ENCODE data around the gene STARD4. TPM values are rescaled to one million over a fixed set of nuclear protein-coding genes. Genes with fewer than 3 reads are reported as not detected.

The STARD4 gene
- total RNA-seq, 1 experiment from 2014 or later, result 65.0 TPM

GRCh38 chr5:111486926-111487325 lies 25.4 kb downstream of the STARD4 start:
- no TSS peak for BruUV-seq (replicated peaks)
- CTCF ChIA-PET, result interaction anchor here (0.6 kb wide), 1 partner anchor 492 kb away, joined by 5 read pairs; no protein-coding TSS in a partner anchor
- no peak overlapping the region for H3K27ac Mint-ChIP-seq (ENCODE audit: unreplicated experiment)

GRCh38 chr5:111486055-111486454 lies 26.3 kb downstream of the STARD4 start:
- BruUV-seq (replicated peaks), result no TSS peak
- Mint-ChIP-seq H3K9me3 (ENCODE audit: low read depth, unreplicated experiment) (no peaks in the 10 kb centered on the region), H3K36me3 (ENCODE audit: insufficient read depth, unreplicated experiment) (no peaks in the 10 kb centered on the region), H3K4me1 (ENCODE audit: low read depth, unreplicated experiment) (no peaks in the 10 kb centered on the region), H3K27me3 (ENCODE audit: unreplicated experiment) (no peaks in the 10 kb centered on the region), H3K27ac (ENCODE audit: unreplicated experiment) (no peak overlapping the region), H3K4me3 (ENCODE audit: low read depth, unreplicated experiment) (no peak overlapping the region)
- intact Hi-C loops (cut with micrococcal nuclease; ENCODE audit: unreplicated experiment), result loop anchor here (5.0 kb wide), 1 partner anchor 199 kb away; no protein-coding TSS in a partner anchor
- no peak for TF ChIP-seq CTCF (IDR thresholded peaks at IDR 0.05; ENCODE audit: unreplicated experiment)
- CTCF ChIA-PET, result no interaction called here
- no peak for DNase-seq

More at GRCh38 chr5:111486926-111487325, 25.4 kb downstream of the STARD4 start:
- TF ChIP-seq CTCF (IDR thresholded peaks at IDR 0.05; ENCODE audit: unreplicated experiment), result no peak
- Mint-ChIP-seq H3K4me1 (ENCODE audit: low read depth, unreplicated experiment) (no peaks in the 10 kb centered on the region), H3K36me3 (ENCODE audit: insufficient read depth, unreplicated experiment) (no peaks in the 10 kb centered on the region), H3K27me3 (ENCODE audit: unreplicated experiment) (no peaks in the 10 kb centered on the region), H3K9me3 (ENCODE audit: low read depth, unreplicated experiment) (no peaks in the 10 kb centered on the region), H3K4me3 (ENCODE audit: low read depth, unreplicated experiment) (no peak overlapping the region)
- no peak for DNase-seq
- intact Hi-C loops (cut with micrococcal nuclease; ENCODE audit: unreplicated experiment), result loop anchor here (5.0 kb wide), 1 partner anchor 200 kb away; no protein-coding TSS in a partner anchor

GRCh38 chr5:111480346-111480745 lies 32.0 kb downstream of the STARD4 start:
- BruUV-seq (replicated peaks), result no TSS peak
- TF ChIP-seq CTCF (IDR thresholded peaks at IDR 0.05; ENCODE audit: unreplicated experiment), result no peak
- Mint-ChIP-seq H3K27me3 (ENCODE audit: unreplicated experiment) (no peaks in the 10 kb centered on the region), H3K36me3 (ENCODE audit: insufficient read depth, unreplicated experiment) (no peaks in the 10 kb centered on the region), H3K4me3 (ENCODE audit: low read depth, unreplicated experiment) (no peak overlapping the region), H3K9me3 (ENCODE audit: low read depth, unreplicated experiment) (no peaks in the 10 kb centered on the region), H3K27ac (ENCODE audit: unreplicated experiment) (no peak overlapping the region), H3K4me1 (ENCODE audit: low read depth, unreplicated experiment) (no peaks in the 10 kb centered on the region)
- CTCF ChIA-PET, result interaction anchor here (0.6 kb wide), 2 partner anchors 86 to 347 kb away, joined by 3 to 4 read pairs; no protein-coding TSS in a partner anchor
- DNase-seq, result no peak
- intact Hi-C loops (cut with micrococcal nuclease; ENCODE audit: unreplicated experiment), result no loop called here

GRCh38 chr5:111478898-111479297 lies 33.4 kb downstream of the STARD4 start:
- Mint-ChIP-seq H3K4me3 (ENCODE audit: low read depth, unreplicated experiment) (no peak overlapping the region), H3K4me1 (ENCODE audit: low read depth, unreplicated experiment) (no peaks in the 10 kb centered on the region), H3K36me3 (ENCODE audit: insufficient read depth, unreplicated experiment) (no peaks in the 10 kb centered on the region), H3K27me3 (ENCODE audit: unreplicated experiment) (no peaks in the 10 kb centered on the region), H3K9me3 (ENCODE audit: low read depth, unreplicated experiment) (no peaks in the 10 kb centered on the region), H3K27ac (ENCODE audit: unreplicated experiment) (no peak overlapping the region)
- no TSS peak for BruUV-seq (replicated peaks)
- intact Hi-C loops (cut with micrococcal nuclease; ENCODE audit: unreplicated experiment), result loop anchor here (5.0 kb wide), 1 partner anchor 322 kb away; no protein-coding TSS in a partner anchor
- no peak for DNase-seq
- CTCF ChIA-PET, result no interaction called here
- no peak for TF ChIP-seq CTCF (IDR thresholded peaks at IDR 0.05; ENCODE audit: unreplicated experiment)
